T-helper 22 cell (primary cell): ENCODE measurements around the gene SWSAP1.
"Not testable (repeated sequence)": the region's sequence is repeated elsewhere in the genome, so short reads cannot be mapped to it uniquely, and the experiment has no call there.

Source experiments
- DNase-seq: peaks from one replicate; pipeline ENCODE4 v3.0.0-alpha.2; 2020; ENCODE audit warnings: low read depth

Gene SWSAP1

GRCh38 chr19:11374433-11375142 lies at the start of gene SWSAP1:
Gene SWSAP1 (plus strand): TSS chr19:11374666. CDS start chr19:11374681, 15 bp downstream.
- peak; percentile 96 for DNase-seq

GRCh38 chr19:11324748-11325389 lies 49.6 kb upstream of the SWSAP1 start:
- DNase-seq = no peak

- DNase-seq = no peak
These were observed 48.9 kb upstream of the SWSAP1 start for GRCh38 chr19:11325544-11325943.

DNA sequence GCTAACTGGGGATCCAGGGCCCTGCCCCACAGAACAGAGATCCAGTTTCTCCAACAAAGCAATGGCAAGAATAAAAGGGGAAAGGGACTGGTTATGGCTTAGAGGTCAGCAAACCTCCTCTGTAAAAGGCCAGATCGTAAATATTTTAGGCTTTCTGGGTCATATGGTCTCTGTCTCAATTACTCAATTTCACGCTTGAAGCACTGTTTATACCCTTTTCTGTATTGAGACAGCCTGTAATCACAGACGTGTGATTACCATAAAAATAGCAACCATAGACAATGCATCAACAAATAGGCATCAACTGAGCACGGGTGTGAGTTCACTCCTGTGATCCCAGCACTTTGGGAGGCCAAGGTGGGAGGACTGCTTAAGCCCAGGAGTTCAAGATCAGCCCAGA lies 44.3 kb upstream of the SWSAP1 start:
- no peak for DNase-seq

GRCh38 chr19:11331502-11331901 lies 43.0 kb upstream of the SWSAP1 start:
- DNase-seq = no peak

DNA sequence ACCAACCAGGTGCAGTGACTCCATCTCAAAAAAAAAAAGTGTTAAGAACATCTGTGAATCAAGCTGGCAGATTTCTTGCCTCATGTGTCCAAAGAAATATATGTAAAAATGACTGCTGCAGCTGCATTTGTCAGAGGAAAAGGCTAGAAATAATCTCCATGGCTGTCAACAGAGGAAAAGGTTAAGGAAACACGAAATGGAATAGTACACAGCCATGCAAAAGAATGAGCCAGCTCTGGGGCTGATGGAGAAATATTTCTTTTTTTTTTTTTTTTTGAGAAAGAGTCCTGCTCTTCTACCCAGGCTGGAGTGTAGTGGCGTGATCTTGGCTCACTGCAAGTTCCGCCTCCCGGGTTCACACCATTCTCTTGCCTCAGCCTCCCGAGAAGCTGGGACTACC lies 41.6 kb upstream of the SWSAP1 start:
- no peak for DNase-seq

DNA sequence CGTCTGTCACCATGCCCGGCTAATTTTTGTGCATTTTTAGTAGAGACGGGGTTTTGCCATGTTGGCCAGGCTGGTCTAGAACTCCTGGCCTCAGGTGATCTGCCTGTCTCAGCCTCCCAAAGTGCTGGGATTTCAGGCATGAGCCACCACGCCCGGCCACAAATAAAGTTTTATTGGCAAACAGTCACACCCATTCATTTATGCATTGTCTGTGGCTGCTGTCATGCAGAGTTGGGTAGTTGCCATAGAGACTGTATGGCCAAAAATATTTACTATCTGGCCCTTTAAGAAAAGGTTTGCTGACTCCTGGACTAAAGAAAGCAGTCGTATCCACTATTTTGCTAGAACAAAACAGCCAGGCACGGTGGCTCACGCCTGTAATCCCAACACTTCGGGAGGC lies 40.6 kb upstream of the SWSAP1 start:
- DNase-seq = not testable (repeated sequence)

DNA sequence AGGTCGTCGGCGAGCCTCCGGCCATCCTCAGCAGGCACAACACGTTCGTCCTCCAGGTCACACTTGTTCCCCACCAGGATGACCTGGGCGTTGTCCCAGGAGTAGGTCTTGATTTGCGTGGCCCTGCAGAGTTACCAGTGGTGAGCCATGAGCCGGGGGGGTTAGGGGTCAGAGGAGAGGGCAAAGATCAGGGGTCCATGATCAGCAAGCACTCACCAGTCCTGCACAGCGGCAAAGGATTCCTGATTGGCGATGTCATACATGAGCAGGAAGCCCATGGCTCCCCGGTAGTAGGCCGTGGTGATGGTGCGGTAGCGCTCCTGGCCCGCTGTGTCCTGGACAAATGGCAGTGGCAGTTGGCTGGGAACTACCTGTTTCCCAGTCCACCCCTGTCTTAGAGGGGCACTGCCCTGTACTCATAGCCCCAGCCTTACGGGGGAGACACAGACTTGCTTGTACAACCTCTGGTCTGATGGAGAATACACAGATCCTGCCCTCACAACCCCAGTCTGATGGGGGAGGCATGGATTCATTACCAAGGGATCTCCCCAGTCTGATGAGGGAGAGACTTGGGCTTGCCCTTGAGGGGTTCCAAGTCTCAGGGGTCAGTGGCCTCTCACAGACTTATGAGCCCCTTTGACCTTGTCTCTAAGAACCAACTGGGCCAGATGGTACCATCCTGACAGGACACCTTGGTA lies 38.9 kb upstream of the SWSAP1 start:
- no peak for DNase-seq

GRCh38 chr19:11337080-11337479 lies 37.4 kb upstream of the SWSAP1 start:
- DNase-seq = no peak

GRCh38 chr19:11338121-11338520 lies 36.3 kb upstream of the SWSAP1 start:
- DNase-seq = no peak

DNA sequence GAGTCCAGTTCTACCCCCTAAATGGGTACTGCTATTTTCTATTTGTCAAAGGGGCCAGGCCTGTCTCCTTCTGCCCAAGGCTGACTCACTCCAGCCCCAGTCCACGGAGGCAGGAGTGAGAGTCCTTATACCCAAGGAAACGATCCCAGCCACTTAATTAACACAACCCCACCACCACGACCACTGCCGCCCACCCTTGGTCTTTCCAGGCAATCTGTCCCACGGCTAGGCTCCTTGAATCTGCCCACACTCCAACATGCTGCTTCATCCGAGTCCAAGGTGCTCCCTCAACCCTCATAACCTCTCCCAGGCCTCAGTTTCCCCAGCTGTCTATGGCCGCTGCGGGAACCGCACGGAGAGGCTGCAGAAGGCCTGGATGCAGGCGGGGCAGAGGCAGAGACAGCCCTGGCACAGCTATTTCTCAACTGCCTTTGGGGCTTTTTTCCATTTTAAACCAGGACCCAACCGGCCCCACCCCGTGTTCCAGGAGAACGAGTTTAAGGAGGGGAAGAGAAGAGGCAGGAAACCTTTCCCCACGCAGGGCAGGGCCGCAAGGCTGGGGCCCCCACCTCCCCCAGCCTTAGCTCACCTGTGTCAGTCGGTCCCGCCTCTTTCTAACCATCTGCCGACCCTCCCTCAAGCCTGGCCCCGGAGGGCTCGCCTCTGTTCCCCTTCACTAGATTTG lies 35.8 kb upstream of the SWSAP1 start:
- DNase-seq = no peak

GRCh38 chr19:11339254-11340098 lies 35.0 kb upstream of the SWSAP1 start, which contains the start of gene RAB3D:
Gene RAB3D (minus strand): TSS chr19:11339657. CDS start chr19:11337399, 2,258 bp downstream.
- peak; percentile 58 for DNase-seq

DNA sequence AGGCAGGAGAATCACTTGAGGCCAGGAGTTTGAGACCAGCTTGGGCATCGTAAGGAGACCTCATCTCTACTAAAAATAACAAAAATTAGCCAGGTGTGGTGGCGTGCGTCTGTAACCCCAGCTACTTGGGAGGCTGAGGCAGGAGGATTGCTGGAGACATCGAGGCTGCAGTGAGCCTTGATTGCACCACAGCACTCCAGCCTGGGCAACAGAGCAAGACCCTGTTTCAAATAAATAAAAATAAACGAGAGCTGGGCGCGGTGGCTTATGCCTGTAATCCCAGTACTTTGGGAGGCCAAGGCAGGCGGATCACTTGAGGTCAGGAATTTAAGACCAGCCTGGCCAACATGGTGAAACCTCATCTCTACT lies 34.4 kb upstream of the SWSAP1 start:
- not testable (repeated sequence) for DNase-seq

DNA sequence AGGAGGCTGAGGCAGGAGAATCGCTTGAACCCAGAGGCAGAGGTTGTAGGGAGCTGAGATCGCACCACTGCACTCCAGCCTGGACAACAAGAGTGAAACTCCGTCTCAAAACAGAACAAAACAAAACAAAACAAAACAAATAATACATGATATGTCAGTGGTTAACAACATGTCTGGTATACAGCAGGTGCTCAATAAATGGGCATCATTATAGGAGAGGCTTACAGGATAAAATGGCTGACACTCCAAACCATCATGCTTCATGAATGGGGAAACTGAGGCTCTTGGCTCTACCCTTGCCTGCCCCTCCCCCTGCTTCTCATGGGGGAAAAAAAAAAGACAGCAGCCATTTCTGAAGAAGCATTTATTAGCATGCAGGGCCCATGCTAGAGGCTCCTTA lies 32.0 kb upstream of the SWSAP1 start:
- DNase-seq = no peak

DNA sequence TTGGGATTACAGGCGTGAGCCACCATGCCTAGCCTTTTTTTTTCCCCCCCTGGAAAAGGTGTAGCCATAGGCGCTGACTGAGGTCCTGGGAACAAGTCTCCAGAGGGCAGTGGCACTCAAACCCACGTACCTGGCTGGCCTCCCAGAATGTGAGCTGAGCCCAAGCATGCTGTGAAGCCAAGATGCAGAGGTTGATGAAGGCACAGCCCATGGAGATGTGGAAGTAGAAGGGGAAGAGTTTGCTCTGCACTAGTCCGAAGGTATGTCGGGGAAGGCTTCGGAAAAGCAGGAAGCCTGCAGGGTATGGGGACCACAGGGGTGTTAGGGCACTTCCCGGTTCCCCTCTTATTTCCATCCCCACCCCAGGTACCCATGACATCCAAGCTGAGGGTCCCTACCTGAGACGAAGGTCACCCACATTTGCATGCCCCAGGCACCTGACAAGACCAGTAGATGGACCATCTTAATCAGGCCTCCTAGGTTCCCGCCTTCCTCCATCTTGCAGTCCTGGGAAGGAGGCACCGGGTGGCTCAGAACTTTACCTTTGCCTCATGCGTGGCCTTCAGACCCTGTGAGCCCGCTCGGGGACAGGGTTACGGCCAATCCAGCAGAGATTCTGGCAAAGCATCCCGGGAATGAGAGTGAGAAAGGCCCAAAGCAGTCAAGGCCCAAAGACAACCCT lies 29.2 kb upstream of the SWSAP1 start:
- DNase-seq = no peak

- peak; percentile 97 for DNase-seq
These were observed 28.1 kb upstream of the SWSAP1 start, which contains the start of the genes CCDC159 and TMEM205 for GRCh38 chr19:11346104-11346940. Gene CCDC159 (plus strand): TSS chr19:11346519. CDS start chr19:11346607, 88 bp downstream. Gene TMEM205 (minus strand): TSS chr19:11346268. CDS start chr19:11345619, 649 bp downstream.

- no peak for DNase-seq
These were observed 26.9 kb upstream of the SWSAP1 start for GRCh38 chr19:11347546-11348039.

- no peak for DNase-seq
These were observed 25.3 kb upstream of the SWSAP1 start for GRCh38 chr19:11349171-11349570.

GRCh38 chr19:11354102-11354501 lies 20.4 kb upstream of the SWSAP1 start:
- DNase-seq = not testable (repeated sequence)
